Gastroesophageal sphincter (tissue), 4 donors: ENCODE measurements around the gene CACNG7. TPM values are rescaled to one million over a fixed set of nuclear protein-coding genes. Genes with fewer than 3 reads are reported as not detected.
A peak's percentile ranks its signal among the peaks of the same experiment; 100 is the strongest.

ENCODE experiments used
- ATAC-seq: fragments of 150-250 bp; one replicate; pipeline ENCODE4 v1.9.1; 2016; ENCODE audit warnings: mild to moderate bottlenecking, moderate library complexity
- H3K27ac ChIP-seq, 4 donors: fragments of 200-600 bp; sonication (generic) in 3 of 4; 1 replicate in 3 of 4; 2 replicates in 1 of 4; pipeline ENCODE4 v1.5.1; 2016 to 2019
- H3K27me3 ChIP-seq: fragments of 200-600 bp; sonication (generic); one replicate; pipeline ENCODE4 v1.5.1; 2019
- H3K36me3 ChIP-seq, 2 donors: fragments of 200-600 bp; sonication (generic); one replicate each; pipeline ENCODE4 v1.5.1; 2019; ENCODE audit warnings: control low read depth in 1 of 2
- H3K4me1 ChIP-seq, 3 donors: fragments of 200-600 bp; sonication (generic); 1 replicate in 2 of 3; 2 replicates in 1 of 3; pipeline ENCODE4 v1.5.1; 2016 to 2019; ENCODE audit warnings: control low read depth in 2 of 3
- H3K4me3 ChIP-seq, 2 donors: fragments of 200-600 bp; sonication (generic); one replicate each; pipeline ENCODE4 v1.5.1; 2019; ENCODE audit warnings: mild to moderate bottlenecking in 1 of 2, moderate library complexity in 1 of 2
- H3K9me3 ChIP-seq, 3 donors: fragments of 200-600 bp; sonication (generic); one replicate each; pipeline ENCODE4 v1.5.1; 2017 to 2019; ENCODE audit warnings: control low read depth in 2 of 3
- CTCF ChIP-seq, 4 experiments: fragments of 200-600 bp in 2 of 4; fragments of 450-650 bp in 2 of 4; sonication (generic) in 1 of 4; IDR thresholded peaks; one replicate each; pipeline ENCODE4 v1.5.1; 2017 to 2019; ENCODE audit warnings: antibody characterized with exemption in 4 of 4, mild to moderate bottlenecking in 2 of 4, moderate library complexity in 2 of 4
- EP300 ChIP-seq: sonication (generic); formaldehyde crosslinking; IDR thresholded peaks from one replicate; pipeline ENCODE4 v1.6.1; 2017; ENCODE audit warnings: antibody characterized with exemption, mild to moderate bottlenecking
- POLR2A ChIP-seq, 2 donors: fragments of 450-650 bp; IDR thresholded peaks; one replicate each; pipeline ENCODE4 v1.6.1; 2017; ENCODE audit warnings: antibody characterized with exemption in 2 of 2, mild to moderate bottlenecking in 2 of 2, moderate library complexity in 1 of 2
- POLR2AphosphoS5 ChIP-seq: sonication (generic); formaldehyde crosslinking; IDR thresholded peaks from one replicate; pipeline ENCODE4 v1.6.1; 2017; ENCODE audit warnings: antibody characterized with exemption
- WGBS, 2 donors: methylation state at CpG; one replicate each; pipeline ENCODE4 v1.1.5; 2018; ENCODE audit warnings: low coverage in 1 of 2; 5-methylcytosine and 5-hydroxymethylcytosine counted together
- total RNA-seq, 4 donors: library from RNA; depleted of rRNA; stranded (reverse); fragments of >200 nt; gene quantifications; one replicate each; pipeline ENCODE4 v1.1.0, GENCODE V29; 2016

Gene CACNG7
- total RNA-seq, 4 donors from 2014 or later = not detected

- Histone ChIP-seq H3K27me3 (peaks cover 95% of the 10 kb centered on the region), H3K4me1 (peaks cover 0 to 34% (median 12%) of the 10 kb centered on the region in 3 donors), H3K36me3 (no peaks in the 10 kb centered on the region), H3K9me3 (no peaks in the 10 kb centered on the region), H3K4me3 (no peak overlapping the region), H3K27ac (no peak overlapping the region)
- TF ChIP-seq POLR2A (IDR thresholded peaks at IDR 0.05) (no peak), CTCF (IDR thresholded peaks at IDR 0.05) (peak in 3 of 4 experiments; percentile 56 to 86 (median 72))
- 0 to 11% methylated on average over 9 to 32 of the region's 48 CpGs for WGBS, 2 donors
- no peak for ATAC-seq
Observed at GRCh38 chr19:53906211-53907192, 2.6 kb upstream of the CACNG7 start.

GRCh38 chr19:53907193-53907581, 1.9 kb upstream of the CACNG7 start:
- no peak for ATAC-seq
- Histone ChIP-seq H3K9me3 (no peaks in the 10 kb centered on the region), H3K27ac (no peak overlapping the region), H3K4me1 (peaks cover 0 to 34% (median 12%) of the 10 kb centered on the region in 3 donors), H3K27me3 (peaks cover 95% of the 10 kb centered on the region), H3K4me3 (no peak overlapping the region), H3K36me3 (no peaks in the 10 kb centered on the region)
- 24 to 25% methylated on average over 5 to 6 of the region's 14 CpGs for WGBS, 2 donors
- TF ChIP-seq CTCF (IDR thresholded peaks at IDR 0.05) (no peak), POLR2A (IDR thresholded peaks at IDR 0.05) (no peak), POLR2AphosphoS5 (no peak), EP300 (no peak)

GRCh38 chr19:53907690-53908089, 1.4 kb upstream of the CACNG7 start:
- Histone ChIP-seq H3K27ac (no peak overlapping the region), H3K4me3 (no peak overlapping the region), H3K27me3 (peaks cover 96% of the 10 kb centered on the region), H3K4me1 (peaks cover 0 to 34% (median 12%) of the 10 kb centered on the region in 3 donors), H3K9me3 (no peaks in the 10 kb centered on the region), H3K36me3 (no peaks in the 10 kb centered on the region)
- 0 to 4% methylated on average over 2 to 9 of the region's 17 CpGs for WGBS, 2 donors
- no peak for TF ChIP-seq EP300
- no peak for TF ChIP-seq POLR2A (IDR thresholded peaks at IDR 0.05)
- TF ChIP-seq POLR2AphosphoS5 = no peak
- TF ChIP-seq CTCF (IDR thresholded peaks at IDR 0.05) = no peak
- ATAC-seq = no peak

DNA sequence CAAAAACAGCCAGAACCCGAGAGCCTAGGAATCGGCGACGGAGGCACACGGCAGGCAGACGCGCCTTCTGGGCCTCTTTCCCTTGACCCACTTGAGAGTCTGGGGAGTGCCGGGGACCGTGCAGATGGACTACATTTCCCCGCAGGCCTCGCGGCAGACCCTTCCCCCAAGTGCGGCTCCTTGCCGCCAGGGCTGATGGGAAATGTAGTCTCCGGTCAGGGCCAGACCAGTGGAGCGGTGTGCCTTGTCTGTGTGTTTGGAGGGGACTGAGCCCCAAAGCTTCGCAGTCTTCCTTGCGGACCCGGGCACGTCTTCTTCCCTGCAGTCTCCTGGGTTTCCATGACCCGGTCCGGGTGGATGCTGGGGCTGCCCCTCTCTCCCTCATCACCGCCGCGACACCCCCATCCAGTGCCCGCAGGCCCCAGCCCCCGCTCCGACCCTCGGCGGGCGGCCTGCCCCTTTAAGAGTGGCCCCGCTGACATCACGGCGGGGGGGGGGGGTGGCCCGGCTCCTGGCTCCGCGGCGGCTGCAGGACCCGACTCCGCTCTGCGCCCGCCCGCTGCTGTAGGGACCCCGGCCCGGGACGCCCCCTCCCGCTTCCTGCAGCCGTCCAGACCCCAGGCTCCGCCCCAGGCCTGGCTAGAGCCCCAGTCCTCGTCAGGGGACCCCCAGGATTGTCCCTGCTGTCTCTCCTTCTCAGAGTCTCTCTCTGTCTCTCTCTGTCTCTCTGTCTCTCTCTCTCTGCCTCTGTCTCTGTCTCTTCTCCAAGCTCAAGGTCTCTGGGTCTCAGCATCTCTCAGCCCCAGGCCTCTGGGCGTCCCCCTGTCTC, 758 bp upstream of the CACNG7 start:
- ATAC-seq = peak; percentile 32
- Histone ChIP-seq H3K27me3 (peaks cover 97% of the 10 kb centered on the region), H3K4me3 (peak overlapping the region in 1 of 2 donors; percentile 12), H3K9me3 (no peaks in the 10 kb centered on the region), H3K27ac (no peak overlapping the region), H3K4me1 (peaks cover 0 to 34% (median 12%) of the 10 kb centered on the region in 3 donors), H3K36me3 (no peaks in the 10 kb centered on the region)
- 1 to 2% methylated on average over 8 to 16 of the region's 51 CpGs for WGBS, 2 donors
- TF ChIP-seq EP300 (no peak), CTCF (IDR thresholded peaks at IDR 0.05) (no peak), POLR2A (IDR thresholded peaks at IDR 0.05) (no peak), POLR2AphosphoS5 (no peak)
